Measurements from ENCODE around the gene HDAC4. TPM values are rescaled to one million over a fixed set of nuclear protein-coding genes. Genes with fewer than 3 reads are reported as not detected.

HDAC4 gene
- total and polyA plus RNA-seq, 2 of the 8 experiments (the other 6 are each of a cell fraction or from before 2014, with no cell fraction given), result 15.4 to 31.5 TPM

DNA sequence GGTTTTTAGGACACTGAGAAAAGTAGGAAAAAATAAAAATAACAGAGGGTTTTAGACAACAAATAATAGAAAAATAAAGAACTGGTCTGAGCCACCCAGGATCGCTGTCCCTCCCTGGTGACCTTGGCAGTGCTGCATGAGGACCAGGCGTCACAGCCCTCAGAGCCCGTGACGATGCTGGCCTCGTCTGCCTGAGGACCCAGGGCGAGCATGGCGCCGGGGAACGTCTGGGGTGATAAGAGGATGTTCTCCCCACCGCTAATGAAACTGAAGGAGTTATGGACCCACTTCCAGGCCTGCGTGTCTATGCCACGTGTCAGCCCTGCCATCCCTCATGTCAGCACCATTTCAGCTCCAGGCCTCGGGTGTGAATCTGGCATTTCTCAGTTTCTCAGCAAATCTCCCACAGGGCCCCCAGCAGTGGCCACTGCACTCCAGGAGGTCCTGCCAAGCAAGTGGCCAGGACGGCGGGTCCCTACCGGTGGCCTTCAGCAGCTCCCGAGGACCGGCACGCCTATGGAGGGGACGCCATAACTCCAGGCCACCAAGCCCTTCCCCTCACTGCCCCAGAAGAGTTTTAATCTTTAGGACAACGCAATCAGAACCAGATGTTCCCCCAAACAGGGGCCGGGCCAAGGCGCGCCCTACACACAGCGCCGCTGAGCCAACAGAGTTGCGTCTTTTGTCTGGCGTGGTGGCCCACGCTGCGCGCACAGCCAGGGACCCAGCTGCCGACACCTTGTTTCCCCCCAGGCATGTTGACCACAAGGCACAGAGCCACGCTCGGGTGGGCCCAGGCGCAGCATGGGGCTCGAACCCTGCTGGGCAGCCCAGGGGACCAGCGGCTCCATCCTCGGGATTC lies 373.2 kb downstream of the HDAC4 start:
- H4K20me1 ChIP-seq (replicated peaks in 1 of 2; ENCODE audit: control insufficient read depth in 1 of 2, insufficient read depth in 2 of 2, low read length in 2 of 2), result no peaks in the 10 kb centered on the region
- no peak overlapping the region for H3K18ac ChIP-seq (ENCODE audit: extremely low read depth, low read length)
- no peak overlapping the region for H3K14ac ChIP-seq (ENCODE audit: insufficient read length)
- no peak overlapping the region for H2BK120ac ChIP-seq (replicated peaks; ENCODE audit: low read depth, low read length)
- H3K4me3 ChIP-seq (ENCODE audit: extremely low read depth in 1 of 4, insufficient read depth in 2 of 4, low read depth in 3 of 4, low read length in 4 of 4), result no peak overlapping the region
- no peak overlapping the region for H2AK5ac ChIP-seq (ENCODE audit: low read depth, low read length)
- no peaks in the 10 kb centered on the region for H3K9me3 ChIP-seq (ENCODE audit: insufficient read depth in 2 of 2, low read depth in 1 of 2, low read length in 1 of 2)
- no peak overlapping the region for H3K9ac ChIP-seq (replicated peaks in 1 of 4; ENCODE audit: extremely low read depth in 1 of 4, low read depth in 3 of 4, low read length in 3 of 4)
- no peak overlapping the region for H3K4me2 ChIP-seq (ENCODE audit: insufficient read depth in 1 of 2, low read depth in 2 of 2, low read length in 2 of 2)
- FAIRE-seq (no peak), DNase-seq (ENCODE audit: low read depth in 1 of 2, low spot score in 2 of 2) (no peak)
- H3K27me3 ChIP-seq (replicated peaks in 1 of 4; ENCODE audit: control insufficient read depth in 3 of 4, extremely low read depth in 1 of 4, insufficient read depth in 3 of 4, low read length in 3 of 4), result no peaks in the 10 kb centered on the region
- H3K23ac ChIP-seq (ENCODE audit: insufficient read length), result no peak overlapping the region
- CTCF ChIA-PET (ENCODE audit: partially characterized antibody), result no interaction called here
- no peak overlapping the region for H4K5ac ChIP-seq (ENCODE audit: insufficient read length, low read depth, low read length)
- no peak overlapping the region for H3K27ac ChIP-seq (ENCODE audit: low read depth, low read length)
- no peak overlapping the region for H3K56ac ChIP-seq (replicated peaks; ENCODE audit: insufficient read length, low read depth, low read length)
- no peak overlapping the region for H2BK15ac ChIP-seq (ENCODE audit: low read length)
- no peak overlapping the region for H2AFZ ChIP-seq (ENCODE audit: low read length)
- H3K4ac ChIP-seq (replicated peaks; ENCODE audit: insufficient read length, low read depth, low read length), result no peak overlapping the region
- H3K79me1 ChIP-seq (ENCODE audit: low read depth, low read length), result no peaks in the 10 kb centered on the region
- no peak overlapping the region for H2BK12ac ChIP-seq (ENCODE audit: low read depth, low read length)
- H3K79me2 ChIP-seq (ENCODE audit: control insufficient read depth in 1 of 2, insufficient read depth in 2 of 2, low read length in 2 of 2), result no peaks in the 10 kb centered on the region
- H3K36me3 ChIP-seq (ENCODE audit: control insufficient read depth in 2 of 4, insufficient read depth in 4 of 4, low read length in 3 of 4), result no peaks in the 10 kb centered on the region
- no peaks in the 10 kb centered on the region for H3K23me2 ChIP-seq (ENCODE audit: low read depth, low read length)
- no peak overlapping the region for H2BK5ac ChIP-seq (ENCODE audit: low read depth, low read length)
- H2BK20ac ChIP-seq (ENCODE audit: low read length), result no peak overlapping the region
- 92% methylated on average over 38 of the region's 38 CpGs; no CpG with 5 or more reads in 1 of the 2 experiments for WGBS, 2 experiments (ENCODE audit: extremely low coverage in 1 of 2, insufficient coverage in 1 of 2, insufficient read length in 1 of 2, insufficient replicate concordance in 2 of 2, low coverage in 1 of 2, low lambda C conversion rate in 2 of 2, missing lambda C conversion rate in 1 of 2)
- no peak overlapping the region for H4K8ac ChIP-seq (ENCODE audit: extremely low read depth, insufficient read depth, low read length)
- POLR2A ChIA-PET (ENCODE audit: partially characterized antibody), result no interaction called here
- H4K91ac ChIP-seq (replicated peaks; ENCODE audit: insufficient read length, low read length), result no peak overlapping the region
- no peaks in the 10 kb centered on the region; a peak in 3 of 7 replicates for H3K4me1 ChIP-seq (replicated peaks in 1 of 4; ENCODE audit: control insufficient read depth in 3 of 4, insufficient read depth in 4 of 4, low read length in 3 of 4)
- TF ChIP-seq POU5F1 (IDR thresholded peaks at IDR 0.05; ENCODE audit: low read depth, low read length) (no peak), SIX5 (IDR thresholded peaks at IDR 0.05; ENCODE audit: low read depth, low read length) (no peak), FOSL1 (IDR thresholded peaks at IDR 0.05; ENCODE audit: insufficient read depth, low read depth, low read length) (no peak), HDAC2 (IDR thresholded peaks at IDR 0.05; ENCODE audit: borderline replicate concordance in 1 of 2, low read depth in 2 of 2, low read length in 2 of 2) (no peak), SUZ12 (IDR thresholded peaks at IDR 0.05; ENCODE audit: low read length) (no peak), CHD2 (IDR thresholded peaks at IDR 0.05; ENCODE audit: low read length) (no peak), POLR2AphosphoS5 (IDR thresholded peaks at IDR 0.05; ENCODE audit: low read depth, low read length) (no peak), TAF7 (optimal IDR thresholded peaks at IDR 0.05; ENCODE audit: borderline replicate concordance, low read depth, low read length) (no peak), YY1 (IDR thresholded peaks at IDR 0.05; ENCODE audit: low read depth, low read length) (no peak), ZNF274 (IDR thresholded peaks at IDR 0.05; ENCODE audit: borderline replicate concordance, extremely low read depth, low read length) (no peak), CBX5 (IDR thresholded peaks at IDR 0.05; ENCODE audit: low read depth, low read length) (no peak)

All from H1 (cell line).